ENCODE results near the gene PIGK.

DNA sequence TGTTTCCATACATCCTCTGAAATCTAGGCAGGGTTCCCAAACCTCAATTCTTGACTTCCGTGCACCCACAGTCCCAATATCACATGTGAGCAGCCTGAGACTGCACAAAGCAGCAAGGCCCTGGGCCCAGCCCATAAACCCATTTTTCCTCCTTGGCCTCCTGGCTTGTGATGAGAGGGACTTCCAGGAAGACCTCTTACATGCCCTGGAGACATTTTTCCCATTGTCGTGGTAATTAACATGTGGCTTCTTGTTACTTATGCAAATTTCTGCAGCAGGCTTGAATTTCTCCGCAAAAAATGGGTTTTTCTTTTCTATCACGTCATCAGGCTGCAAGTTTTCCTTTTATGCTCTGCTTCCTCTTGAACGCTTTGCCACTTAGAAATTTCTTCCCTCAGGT lies 3.3 kb upstream of the PIGK start:
- TF ChIP-seq, protein P1, sequence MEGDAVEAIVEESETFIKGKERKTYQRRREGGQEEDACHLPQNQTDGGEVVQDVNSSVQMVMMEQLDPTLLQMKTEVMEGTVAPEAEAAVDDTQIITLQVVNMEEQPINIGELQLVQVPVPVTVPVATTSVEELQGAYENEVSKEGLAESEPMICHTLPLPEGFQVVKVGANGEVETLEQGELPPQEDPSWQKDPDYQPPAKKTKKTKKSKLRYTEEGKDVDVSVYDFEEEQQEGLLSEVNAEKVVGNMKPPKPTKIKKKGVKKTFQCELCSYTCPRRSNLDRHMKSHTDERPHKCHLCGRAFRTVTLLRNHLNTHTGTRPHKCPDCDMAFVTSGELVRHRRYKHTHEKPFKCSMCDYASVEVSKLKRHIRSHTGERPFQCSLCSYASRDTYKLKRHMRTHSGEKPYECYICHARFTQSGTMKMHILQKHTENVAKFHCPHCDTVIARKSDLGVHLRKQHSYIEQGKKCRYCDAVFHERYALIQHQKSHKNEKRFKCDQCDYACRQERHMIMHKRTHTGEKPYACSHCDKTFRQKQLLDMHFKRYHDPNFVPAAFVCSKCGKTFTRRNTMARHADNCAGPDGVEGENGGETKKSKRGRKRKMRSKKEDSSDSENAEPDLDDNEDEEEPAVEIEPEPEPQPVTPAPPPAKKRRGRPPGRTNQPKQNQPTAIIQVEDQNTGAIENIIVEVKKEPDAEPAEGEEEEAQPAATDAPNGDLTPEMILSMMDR (IDR thresholded peaks at IDR 0.05), result no peak
- no peak for TF ChIP-seq ZFX (IDR thresholded peaks at IDR 0.05; ENCODE audit: borderline replicate concordance)

Data from 22Rv1 (cell line).